GM10248 (cell line): ENCODE measurements around the gene CCL14.
"Not testable (repeated sequence)": the region's sequence is repeated elsewhere in the genome, so short reads cannot be mapped to it uniquely, and the experiment has no call there.

ENCODE experiments used
- CTCF ChIA-PET: fragments of 300-600 bp; sonication (Branson Sonifier 250); formaldehyde crosslinking; extraction: SDS; loops from one replicate; lab custom pipeline; 2021; ENCODE audit warnings: antibody characterized with exemption; lab: Yijun Ruan, JAX
- POLR2A ChIA-PET: fragments of 350-650 bp; sonication (Branson Sonifier 250); formaldehyde crosslinking; extraction: SDS; loops from one replicate; lab custom pipeline; 2020; ENCODE audit warnings: antibody characterized with exemption; lab: Yijun Ruan, JAX
- DNase-seq: peaks from one replicate; pipeline ENCODE4 v3.0.0; 2012; ENCODE audit errors: extremely low spot score
- CTCF ChIP-seq: IDR thresholded peaks from 2 replicates; pipeline ENCODE4 v1.5.1; 2012; ENCODE audit warnings: mild to moderate bottlenecking, low read depth; ENCODE audit errors: extremely low read depth, missing control alignments, control extremely low read depth

Gene CCL14

DNA sequence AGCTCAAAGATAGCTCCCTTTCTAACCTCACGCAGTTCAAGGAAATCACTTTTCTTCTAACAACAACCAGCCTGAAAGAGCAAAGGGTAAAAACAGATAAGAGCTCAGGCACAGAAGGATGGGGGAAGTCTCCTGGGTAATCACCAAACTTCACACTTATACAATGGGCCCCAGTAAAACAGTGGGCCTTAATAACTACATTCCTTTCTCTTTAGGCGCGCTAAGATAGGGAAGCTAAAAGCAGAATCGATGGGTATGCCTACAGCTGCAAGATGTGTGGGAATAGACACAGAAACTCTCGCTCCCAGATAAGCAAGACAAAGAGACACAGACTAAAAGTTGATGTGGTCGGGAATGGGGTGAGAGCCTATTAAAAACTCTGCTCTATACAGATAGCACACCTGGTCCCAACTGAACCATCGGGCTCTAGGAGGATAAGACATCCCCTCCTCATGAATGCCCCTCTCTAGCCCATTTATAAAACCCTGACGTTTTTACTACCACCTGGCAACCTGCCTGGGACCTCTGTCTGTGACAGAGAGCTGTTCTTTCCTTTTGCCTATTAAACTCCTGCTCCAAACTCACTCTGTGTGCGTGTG is 43.8 kb downstream of the CCL14 start:
- CTCF ChIA-PET: interaction anchor here (0.8 to 1.4 kb wide), 3 partner anchors 12 to 93 kb away, joined by 3 to 5 read pairs (median 3); partner anchors contain the start of gene RDM1
- POLR2A ChIA-PET: no interaction called here
- TF ChIP-seq CTCF: no peak
- DNase-seq: no peak

DNA sequence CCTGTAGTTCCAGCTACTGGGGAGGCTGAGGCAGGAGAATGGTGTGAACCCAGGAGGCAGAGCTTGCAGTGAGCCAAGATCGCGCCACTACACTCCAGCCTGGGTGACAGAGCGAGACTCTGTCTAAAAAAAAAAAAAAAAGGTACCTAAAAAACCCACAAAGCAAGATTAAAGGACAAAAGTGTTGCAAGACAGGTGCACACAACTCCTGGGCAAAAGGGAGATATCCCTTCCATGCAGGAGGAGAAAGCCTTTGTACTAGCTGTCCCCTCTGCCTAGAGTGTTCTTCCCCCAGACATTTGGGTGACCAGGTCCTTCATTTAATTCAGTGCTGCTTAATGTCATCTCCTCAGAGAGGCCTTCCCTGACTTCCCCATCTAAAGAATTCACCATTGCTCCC is 48.0 kb downstream of the CCL14 start:
- POLR2A ChIA-PET: not testable (repeated sequence)
- CTCF ChIA-PET: interaction anchor here (2.0 kb wide), 1 partner anchor 11 kb away, joined by 6 read pairs; no protein-coding TSS in a partner anchor

GRCh38 chr17:35936063-35936462 is 50.5 kb downstream of the CCL14 start:
- no peak for DNase-seq
- CTCF ChIA-PET: no interaction called here
- POLR2A ChIA-PET: no interaction called here

More for the DNA sequence above, 48.0 kb downstream of the CCL14 start:
- DNase-seq: not testable (repeated sequence)

GRCh38 chr17:35934760-35935159 is 51.8 kb downstream of the CCL14 start:
- ChIA-PET CTCF (interaction anchor here (1.0 kb wide), 1 partner anchor 43 kb away, joined by 3 read pairs; no protein-coding TSS in a partner anchor), POLR2A (no interaction called here)
- no peak for TF ChIP-seq CTCF
- no peak for DNase-seq

More at GRCh38 chr17:35936063-35936462, 50.5 kb downstream of the CCL14 start:
- TF ChIP-seq CTCF: no peak
